22Rv1 (cell line): ENCODE data around the gene PBX2.

Experiments used
- H3K27ac ChIP-seq: fragments of 450-650 bp; 2 replicates; pipeline ENCODE4 v1.5.1; 2017
- ZFX ChIP-seq: fragments of 450-650 bp; IDR thresholded peaks from 2 replicates; pipeline ENCODE4 v1.6.1; 2017; ENCODE audit warnings: antibody characterized with exemption, borderline replicate concordance
- TF ChIP-seq, protein P1 (sequence below): fragments of 450-650 bp; IDR thresholded peaks from 2 replicates; pipeline ENCODE4 v1.5.1; 2017; ENCODE audit warnings: mild to moderate bottlenecking

PBX2 gene

DNA sequence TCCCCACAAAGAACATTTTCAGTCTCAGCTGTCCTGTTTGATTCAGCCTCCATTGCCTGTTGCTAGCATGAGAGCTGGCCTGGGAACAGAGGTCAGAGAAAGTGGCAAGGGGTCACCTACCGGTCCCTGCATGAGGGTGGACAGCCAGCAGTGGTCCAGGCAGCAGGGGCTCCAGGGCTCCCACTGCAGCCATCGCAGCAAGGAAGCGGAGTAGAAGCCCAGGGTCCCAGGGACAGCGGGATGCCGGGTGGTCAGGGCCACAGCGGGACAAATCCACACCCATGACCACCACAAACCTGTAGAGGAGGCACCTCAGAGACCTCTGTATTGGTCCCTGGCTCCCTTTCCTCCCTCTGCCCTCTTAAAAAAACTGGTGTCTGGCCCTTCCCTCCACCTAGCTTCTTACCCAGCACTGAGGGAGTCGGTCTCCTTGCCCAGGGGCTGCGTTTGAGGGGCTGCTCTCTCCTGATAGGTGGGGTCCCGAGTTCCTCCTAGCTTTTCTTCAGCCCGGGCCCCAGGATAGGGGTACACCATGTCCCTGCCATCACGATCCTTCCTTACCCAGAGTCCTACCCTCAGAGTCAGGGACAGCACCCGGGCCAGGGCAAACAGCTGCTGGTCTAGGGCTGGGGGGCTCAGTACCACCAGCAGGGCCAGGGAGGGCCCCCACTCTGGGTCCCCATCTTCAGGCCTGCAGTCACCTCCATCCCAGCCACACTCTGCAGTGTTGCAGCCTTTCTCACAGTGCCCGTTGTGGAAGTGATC is 10.9 kb upstream of the PBX2 start:
- H3K27ac ChIP-seq = no peak overlapping the region
- TF ChIP-seq, protein P1, sequence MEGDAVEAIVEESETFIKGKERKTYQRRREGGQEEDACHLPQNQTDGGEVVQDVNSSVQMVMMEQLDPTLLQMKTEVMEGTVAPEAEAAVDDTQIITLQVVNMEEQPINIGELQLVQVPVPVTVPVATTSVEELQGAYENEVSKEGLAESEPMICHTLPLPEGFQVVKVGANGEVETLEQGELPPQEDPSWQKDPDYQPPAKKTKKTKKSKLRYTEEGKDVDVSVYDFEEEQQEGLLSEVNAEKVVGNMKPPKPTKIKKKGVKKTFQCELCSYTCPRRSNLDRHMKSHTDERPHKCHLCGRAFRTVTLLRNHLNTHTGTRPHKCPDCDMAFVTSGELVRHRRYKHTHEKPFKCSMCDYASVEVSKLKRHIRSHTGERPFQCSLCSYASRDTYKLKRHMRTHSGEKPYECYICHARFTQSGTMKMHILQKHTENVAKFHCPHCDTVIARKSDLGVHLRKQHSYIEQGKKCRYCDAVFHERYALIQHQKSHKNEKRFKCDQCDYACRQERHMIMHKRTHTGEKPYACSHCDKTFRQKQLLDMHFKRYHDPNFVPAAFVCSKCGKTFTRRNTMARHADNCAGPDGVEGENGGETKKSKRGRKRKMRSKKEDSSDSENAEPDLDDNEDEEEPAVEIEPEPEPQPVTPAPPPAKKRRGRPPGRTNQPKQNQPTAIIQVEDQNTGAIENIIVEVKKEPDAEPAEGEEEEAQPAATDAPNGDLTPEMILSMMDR = no peak
- TF ChIP-seq ZFX = no peak

DNA sequence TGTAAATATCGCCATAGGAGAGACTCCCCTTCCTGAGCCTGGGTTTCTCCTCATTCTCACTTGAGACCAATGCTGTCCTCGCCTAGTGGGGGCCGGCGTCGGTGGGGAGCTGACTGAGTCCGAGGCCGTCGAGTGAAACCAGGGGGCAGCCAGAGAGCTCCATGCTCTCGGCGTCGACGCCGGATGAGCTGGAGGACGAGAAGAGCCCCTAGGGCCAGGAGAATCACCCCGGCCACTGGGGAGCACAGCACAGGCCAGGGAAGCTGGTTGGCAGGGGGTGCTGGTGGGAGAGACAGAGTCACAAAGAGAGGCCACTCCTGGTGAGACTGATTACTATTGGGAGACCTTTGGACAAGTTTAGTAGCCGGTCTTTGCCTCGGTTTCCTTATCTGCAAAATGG is 8.9 kb upstream of the PBX2 start:
- TF ChIP-seq, protein P1 = no peak
- no peak for TF ChIP-seq ZFX

DNA sequence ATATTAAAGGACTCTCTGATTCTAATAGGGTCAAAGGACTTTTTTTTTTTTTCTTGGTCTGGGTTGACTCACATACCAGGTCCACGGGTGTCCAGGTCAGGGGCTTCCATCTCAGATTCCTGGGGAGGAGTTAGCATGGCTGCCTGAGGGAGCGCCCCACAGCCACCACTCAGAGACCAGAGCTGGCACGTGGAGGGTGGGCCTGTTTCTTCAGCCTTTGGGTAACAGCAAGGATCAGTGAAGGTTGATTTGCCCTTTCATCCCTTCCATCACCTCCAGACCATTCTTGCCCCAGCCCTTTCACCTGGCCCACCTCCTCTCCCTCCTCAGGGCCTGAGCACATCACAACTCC is 8.3 kb upstream of the PBX2 start:
- H3K27ac ChIP-seq = no peak overlapping the region
- no peak for TF ChIP-seq ZFX
- TF ChIP-seq, protein P1 = no peak

More for the DNA sequence above, 8.9 kb upstream of the PBX2 start:
- H3K27ac ChIP-seq = no peak overlapping the region

DNA sequence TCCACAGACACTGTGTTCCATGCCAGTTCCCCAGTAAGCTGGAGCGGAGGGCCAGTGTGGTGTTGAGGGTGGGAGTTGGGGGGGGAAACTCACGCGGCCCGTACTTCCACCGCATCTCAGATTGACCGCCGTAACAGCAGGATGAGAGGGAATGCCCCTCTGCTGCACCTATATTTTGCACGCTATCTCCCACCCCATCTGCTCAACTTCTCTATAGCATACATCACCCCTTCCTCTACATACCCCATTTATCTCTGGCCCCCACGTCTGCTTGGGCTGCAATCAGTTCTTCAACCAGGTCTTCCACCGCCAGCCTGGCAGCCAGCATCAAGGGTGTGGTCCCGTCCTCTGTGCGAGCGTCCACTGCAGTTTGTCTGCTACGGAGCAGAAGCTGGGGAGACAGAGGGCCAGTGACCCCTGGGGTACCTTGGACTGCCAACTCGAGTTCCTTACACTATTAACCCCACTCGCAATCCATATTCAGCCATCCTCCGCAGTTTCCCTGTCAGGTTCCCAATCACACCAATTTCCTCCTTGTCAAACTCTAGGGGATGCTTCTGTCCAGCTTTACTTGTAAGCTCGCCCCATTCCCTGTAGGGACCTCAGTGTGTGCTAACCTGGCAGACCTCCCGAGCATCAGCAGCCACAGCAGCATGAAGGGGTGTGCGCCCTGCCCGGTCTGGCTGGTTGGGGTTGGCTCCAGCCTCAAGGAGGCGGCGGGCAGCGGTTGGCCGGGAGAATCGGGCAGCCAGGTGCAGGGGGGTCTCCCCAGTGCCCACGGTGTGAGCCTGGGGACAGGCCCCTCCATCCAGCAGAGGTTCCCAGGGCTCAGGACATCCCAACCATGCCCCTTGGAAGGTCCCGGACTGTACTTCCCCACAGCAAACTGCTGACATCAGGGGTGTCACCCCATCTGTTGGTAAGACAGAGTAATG is 6.9 kb upstream of the PBX2 start:
- TF ChIP-seq ZFX = no peak
- TF ChIP-seq, protein P1 = no peak

DNA sequence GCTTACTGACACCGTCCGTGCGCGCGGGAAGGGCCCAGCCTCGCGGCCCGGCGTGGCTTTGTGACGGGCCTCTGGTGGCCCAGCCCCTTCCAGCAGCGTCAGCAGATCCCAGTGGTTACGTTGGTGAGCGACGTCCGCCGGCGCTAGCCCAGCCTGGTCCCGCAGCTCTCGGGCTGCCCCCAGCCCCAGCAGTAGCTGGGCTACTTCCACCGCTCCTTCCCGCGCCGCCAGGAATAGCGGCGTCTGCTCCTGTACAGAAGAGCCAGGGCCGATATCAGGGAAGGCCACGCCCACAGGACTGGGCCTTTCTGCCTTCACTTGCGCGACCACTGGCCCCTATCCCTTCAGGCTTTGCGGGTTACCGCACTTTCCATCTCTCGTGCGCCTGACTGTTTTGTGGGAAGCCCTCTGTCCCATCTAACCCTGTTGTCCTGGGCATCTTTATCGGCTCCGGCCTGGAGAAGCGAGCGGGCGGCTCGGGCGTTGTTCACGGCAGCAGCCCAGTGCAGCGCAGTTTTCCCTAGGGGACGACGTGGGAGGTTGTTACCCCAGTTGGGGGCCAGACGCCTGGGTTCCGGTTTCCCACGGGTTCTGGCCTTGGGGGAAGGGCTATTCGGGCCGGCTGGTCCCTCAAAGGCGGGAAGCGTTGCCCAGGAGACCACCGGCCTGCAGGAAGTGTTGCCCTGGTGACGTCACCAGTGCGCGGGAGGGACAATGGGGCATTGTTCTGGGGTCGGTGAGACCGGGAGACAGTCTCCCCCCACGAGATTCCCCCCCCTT is 6.1 kb upstream of the PBX2 start:
- no peak for TF ChIP-seq ZFX
- TF ChIP-seq, protein P1 = no peak
- peak overlapping the region; percentile 98 for H3K27ac ChIP-seq

More for the DNA sequence above, 6.9 kb upstream of the PBX2 start:
- H3K27ac ChIP-seq = peak overlapping the region; percentile 98

DNA sequence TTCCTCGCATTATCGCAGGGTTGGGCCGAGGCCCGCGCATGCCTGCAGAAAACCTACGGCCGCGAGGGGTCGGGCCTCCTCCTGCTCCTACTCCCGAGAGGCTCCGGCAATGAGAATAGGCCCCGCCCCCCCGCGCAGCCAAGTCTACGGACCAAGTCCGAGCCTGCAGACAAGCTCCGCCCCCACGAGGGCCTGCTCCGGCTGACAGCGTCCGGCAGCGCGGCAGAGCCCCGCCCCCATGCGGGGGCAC is 5.6 kb upstream of the PBX2 start:
- H3K27ac ChIP-seq = peak overlapping the region; percentile 98
- TF ChIP-seq, protein P1 = no peak
- TF ChIP-seq ZFX = no peak
